DLD1 (cell line): ENCODE results near the gene SNED1.

ENCODE experiments used
- in situ Hi-C: cut with HindIII; loops from 2 replicates; pipeline ENCODE4 v1.10.0; 2017; ENCODE audit warnings: low sequenced_read_pairs

SNED1 gene

DNA sequence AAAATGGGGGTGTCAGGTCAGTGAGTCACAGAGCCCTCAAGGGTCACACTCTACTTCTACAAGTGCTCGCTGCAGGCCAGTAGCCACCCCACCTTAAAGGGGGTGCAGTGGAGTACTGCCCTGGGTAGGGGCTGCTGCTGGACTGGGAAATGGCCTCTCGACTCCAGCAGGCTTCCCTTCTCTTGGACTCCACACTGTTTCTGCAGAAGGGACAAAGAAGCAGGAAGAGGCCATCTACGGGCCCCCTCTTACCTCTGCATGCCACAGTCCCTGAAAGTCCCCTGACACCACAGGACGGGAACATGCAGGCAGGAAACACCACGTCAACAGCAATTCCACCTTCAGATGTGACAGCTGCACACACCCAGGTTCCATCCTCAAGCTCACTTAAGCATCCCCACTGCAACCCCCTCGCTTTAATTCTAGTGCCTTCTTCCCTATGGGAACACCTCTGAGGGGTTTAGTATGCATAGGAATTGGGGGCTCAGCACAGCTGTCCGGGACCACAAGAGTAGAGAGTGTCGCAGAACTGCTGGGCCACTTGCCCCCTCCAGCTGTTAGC, 22.3 kb downstream of the SNED1 start:
- in situ Hi-C loops = no loop called here

DNA sequence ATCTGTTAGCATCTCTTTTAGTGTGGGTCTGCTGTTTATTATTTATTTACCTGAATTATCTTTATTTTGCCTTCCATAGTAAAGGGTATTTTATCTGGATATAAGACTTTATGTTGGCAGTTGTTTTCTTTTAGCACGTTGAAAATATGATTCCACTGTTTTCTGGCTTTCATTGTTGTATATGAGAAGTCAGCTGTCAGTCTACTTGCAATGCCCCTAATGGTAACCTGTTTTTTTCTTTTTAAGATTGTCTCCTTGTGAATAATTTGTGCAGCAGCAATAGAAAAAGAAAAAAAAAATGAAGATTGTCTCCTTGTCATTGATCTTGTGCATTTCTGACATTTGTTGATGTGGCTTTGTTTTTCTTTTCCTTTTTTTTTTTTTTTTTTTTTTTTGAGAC, 27.2 kb downstream of the SNED1 start:
- in situ Hi-C loops = no loop called here

DNA sequence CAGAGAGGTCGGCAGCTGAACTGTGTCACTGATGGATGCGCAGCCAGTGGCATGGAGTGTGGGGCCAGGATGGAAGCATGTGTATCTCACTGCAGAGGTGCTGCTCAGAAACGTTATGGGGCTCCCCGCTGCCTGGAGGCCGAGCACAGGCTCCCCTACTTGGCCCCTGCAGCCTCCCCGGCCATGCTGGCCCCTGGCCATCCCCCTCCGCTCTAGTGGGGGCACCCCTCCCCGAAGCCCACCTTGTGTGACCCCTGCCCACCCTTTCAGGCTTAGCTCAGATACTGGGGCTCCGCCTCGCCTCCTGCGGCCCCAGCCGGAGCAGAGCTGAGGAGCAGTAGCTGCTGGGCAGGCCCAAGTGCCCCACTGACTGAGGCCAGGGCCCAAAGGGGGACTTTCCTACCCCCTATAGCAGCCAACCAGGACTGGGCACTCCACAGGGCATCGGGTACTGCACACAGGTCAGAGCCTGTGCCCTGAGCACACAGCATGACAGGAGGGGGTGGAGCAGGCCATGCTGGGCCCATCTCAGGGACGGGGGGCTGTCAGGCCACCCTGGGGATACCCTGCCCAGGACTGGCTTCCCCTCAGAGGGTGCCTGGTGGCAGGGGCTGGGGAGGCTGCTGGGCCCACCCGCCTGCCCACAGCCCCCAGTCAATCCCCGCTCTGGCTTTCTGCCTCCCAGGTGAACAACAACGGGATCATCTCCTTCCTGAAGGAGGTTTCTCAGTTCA, 31.3 kb downstream of the SNED1 start:
- in situ Hi-C loops = no loop called here

GRCh38 chr2:241030333-241030680, 31.9 kb downstream of the SNED1 start:
- in situ Hi-C loops = no loop called here

DNA sequence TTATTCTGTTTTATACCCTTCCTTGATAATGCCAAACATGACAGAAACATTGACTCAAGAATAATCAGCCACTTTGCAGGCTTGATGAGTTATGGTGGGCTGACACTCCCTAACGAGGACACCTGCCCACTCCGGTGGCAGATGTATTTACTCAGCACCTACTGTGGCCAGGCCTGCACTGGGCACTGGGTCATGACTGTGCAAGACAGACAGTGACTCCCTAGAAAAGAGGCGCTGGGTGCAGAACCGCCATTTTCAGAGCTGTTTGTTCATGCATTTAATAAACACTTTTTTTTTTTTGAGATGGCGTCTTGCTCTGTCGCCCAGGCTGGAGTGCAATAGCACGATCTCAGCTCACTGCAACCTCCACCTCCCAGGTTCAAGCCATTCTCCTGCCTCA, 32.5 kb downstream of the SNED1 start:
- in situ Hi-C loops = no loop called here

DNA sequence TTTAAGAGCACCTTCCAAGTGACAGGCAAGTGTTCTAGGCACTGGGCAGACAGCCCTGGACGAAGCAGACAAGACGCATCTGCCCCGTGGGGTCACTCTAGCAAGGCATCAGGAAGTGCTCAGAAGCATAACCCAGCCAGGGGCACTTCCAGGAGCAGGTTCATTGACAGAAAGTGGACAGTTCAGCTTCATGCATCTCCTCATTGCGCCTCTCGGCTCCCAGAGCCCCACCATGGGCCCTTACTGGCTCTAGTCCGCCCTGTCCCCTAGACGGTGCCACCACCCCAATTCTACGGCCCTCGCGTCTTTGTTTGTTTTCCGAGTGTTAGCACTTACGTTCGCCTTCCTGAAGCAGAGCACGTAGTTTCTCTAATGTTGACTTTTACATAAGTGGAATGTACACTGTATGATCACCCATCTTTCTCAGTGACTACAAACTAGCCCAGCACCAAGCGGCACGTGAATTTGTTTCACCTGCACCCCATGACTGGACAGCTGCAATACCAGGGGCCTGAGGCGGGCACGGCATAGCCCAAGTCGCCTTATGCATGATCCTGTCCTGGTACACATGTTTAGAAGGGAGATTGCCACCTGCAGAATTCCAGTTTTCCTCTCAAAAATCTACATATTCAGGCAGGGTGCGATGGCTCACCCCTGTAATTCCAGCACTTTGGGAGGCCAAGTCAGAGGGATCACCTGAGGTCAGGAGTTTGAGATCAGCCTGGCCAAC, 33.2 kb downstream of the SNED1 start:
- in situ Hi-C loops = no loop called here

GRCh38 chr2:241033336-241033987, 35.0 kb downstream of the SNED1 start:
- in situ Hi-C loops = no loop called here

- in situ Hi-C loops = no loop called here
Measured at GRCh38 chr2:241033994-241034393, 35.6 kb downstream of the SNED1 start.

DNA sequence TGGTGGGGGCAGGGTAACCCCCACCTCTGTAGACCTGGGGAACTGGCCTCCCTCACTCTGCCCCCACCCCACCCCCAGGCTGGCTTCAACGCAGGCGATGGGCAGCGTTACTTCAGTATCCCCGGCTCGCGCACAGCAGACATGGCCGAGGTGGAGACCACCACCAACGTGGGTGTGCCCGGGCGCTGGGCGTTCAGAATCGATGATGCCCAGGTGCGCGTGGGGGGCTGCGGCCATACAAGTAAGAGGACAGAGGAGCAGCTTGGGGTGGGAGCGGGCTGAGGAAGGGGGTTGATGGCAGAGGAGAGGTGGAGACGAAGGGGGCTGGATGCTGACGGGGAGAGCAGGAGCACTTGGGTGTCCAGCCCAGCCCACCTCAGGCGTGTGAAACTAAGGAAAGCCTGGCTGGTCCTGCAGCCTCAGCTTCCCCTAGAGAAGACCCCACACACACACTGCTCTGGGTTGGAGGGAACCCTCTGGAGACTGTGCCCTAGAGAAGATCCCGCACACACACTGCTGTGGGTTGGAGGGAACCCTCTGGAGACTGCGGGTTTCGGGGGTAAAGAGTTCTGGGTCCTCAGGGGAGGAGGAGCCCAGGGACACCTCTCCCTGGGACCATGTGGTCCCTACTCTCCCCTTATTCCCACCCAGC, 36.2 kb downstream of the SNED1 start:
- in situ Hi-C loops = no loop called here

DNA sequence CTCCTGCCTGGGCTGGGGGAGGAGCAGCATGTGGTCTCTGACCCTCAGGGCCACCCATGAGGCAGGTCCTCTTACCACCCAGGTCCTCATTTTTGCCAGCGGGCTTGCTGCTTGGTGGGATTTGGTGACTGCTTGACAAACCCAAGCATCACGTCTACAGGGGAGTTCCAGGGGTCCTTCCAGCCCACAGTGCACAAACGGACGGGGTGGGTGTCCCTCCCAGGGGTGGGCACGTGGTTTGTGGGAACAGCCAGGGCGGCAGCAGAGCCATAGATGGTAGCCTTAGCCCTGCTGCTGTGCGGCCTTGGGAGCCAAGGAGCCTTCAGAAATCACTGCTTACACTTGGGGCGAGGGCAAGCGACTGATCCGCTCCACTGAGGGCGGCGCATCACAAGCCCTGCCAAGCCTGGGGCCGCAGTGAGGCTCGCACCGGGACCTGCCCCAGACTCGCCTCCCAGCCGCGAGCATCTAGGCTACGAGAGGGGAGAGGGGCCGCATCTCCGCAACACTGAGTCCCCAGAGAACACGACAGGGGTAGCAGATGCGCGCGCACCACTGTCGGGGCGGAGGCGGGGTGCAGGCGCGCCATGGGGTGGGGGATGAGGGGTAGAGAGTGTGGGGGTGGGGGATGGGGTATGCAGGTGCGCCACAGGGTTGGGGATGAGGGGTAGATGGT, 36.9 kb downstream of the SNED1 start:
- in situ Hi-C loops = no loop called here

DNA sequence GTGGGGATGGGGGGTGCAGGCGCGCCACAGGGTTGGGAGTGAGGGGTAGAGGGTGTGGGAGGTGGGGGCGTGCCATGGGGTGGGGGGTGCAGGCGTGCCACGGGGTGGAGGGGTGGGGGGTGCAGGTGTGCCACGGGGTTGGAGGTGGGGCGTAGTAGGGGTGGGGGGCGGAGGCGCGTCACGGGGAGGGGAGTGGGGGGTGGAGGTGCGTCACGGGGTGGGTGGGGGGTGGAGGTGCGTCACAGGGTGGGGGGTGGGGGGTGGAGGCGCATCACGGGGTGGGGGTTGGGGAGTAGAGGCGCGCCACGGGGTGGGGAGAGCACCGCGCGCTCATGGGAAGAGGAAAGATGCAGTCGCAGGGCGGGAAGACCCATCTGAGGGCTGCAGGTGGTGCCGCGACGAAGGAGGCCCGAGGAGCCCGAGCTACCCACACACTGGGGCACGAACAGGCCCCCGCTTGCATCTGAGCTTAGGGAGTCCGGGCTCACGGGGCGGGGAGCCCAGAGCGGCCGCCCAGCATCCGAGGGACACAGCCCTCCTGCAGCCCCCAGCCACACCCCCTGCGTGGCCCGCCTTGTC, 37.5 kb downstream of the SNED1 start:
- in situ Hi-C loops = no loop called here

DNA sequence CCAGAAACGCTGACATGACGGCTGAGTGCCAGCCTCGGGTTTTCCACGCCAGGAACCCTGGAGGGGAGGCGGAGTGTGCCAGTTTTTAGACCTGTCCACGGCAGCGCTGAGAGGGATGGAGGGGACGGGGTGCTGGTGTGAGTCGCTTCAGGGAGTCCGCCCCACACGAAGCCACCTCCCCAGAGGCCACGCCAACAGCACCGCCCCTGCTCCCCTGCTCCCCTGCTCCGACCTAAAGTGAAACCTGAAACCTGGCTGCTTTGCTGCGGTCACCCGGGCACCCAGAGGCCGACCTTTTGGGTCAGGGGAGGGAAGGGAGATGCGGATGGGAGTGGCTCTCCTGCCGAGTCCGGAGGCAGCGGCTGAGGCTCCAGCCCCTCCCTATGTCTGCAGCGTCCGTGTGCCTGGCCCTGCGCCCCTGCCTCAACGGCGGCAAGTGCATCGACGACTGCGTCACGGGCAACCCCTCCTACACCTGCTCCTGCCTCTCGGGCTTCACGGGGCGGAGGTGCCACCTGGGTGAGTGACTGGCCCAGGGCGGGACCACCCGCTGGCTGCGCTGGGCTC, 38.1 kb downstream of the SNED1 start:
- in situ Hi-C loops = no loop called here

- in situ Hi-C loops = no loop called here
Measured at GRCh38 chr2:241036964-241037421, 38.6 kb downstream of the SNED1 start.

- in situ Hi-C loops = no loop called here
Measured at GRCh38 chr2:241037498-241037897, 39.1 kb downstream of the SNED1 start.

DNA sequence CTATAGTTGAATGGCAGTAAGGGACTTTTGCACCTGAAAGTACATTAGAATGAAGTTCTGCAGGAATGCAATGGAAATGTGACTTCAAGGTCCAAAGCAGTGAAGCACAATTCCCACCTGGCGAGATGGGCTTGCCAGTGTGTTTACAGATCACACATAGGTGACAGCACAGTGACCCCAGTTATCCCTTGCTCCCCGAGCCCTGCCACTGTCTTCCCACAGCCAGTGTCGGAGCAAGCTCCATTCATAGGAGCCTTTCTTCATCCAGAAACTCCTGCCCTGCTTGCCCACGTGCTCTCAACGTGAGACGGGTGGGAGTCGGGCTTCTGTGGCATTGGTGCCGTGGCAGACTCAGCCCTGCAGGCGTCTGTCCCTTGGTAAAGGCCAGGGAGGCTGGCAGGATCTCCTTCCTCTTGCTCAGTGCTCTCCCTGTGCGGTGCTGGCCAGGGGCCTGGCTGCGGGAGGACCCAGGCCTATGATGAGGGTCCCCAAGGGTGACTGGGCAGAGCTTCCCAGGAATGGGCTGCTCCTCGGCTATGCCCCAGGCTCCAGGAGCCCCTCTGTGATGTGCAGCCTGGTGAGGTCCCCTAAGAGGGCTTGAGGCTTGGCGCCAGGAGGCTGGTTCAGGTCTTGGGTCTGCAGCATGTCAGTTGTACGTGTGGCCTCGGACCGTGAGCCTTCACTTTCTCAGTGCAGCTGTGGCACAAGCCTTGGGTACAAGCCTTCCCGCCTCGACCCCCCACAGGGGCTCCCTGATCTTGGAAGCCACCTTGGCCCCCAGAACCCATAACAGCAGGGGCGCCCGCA, 40.2 kb downstream of the SNED1 start:
- in situ Hi-C loops = no loop called here

GRCh38 chr2:241039416-241039815, 41.0 kb downstream of the SNED1 start:
- in situ Hi-C loops = no loop called here

- in situ Hi-C loops = no loop called here
Measured at GRCh38 chr2:241040081-241040803, 41.8 kb downstream of the SNED1 start.

GRCh38 chr2:241041589-241042158, 43.3 kb downstream of the SNED1 start:
- in situ Hi-C loops = no loop called here
